B cell (primary cell): Measurements from ENCODE around the gene ALPK3. TPM values are rescaled to one million over a fixed set of nuclear protein-coding genes. Genes with fewer than 3 reads are reported as not detected.

ENCODE experiments used
- ATAC-seq: fragments of 200-7000 bp; cut with Tn5 transposase; one replicate; pipeline ENCODE4 v1.10.0; 2021; ENCODE audit warnings: low read depth, mild to moderate bottlenecking, moderate number of reproducible peaks, moderate library complexity
- CTCF ChIA-PET: fragments of 350-600 bp; sonication (Branson Sonifier 250); formaldehyde crosslinking; loops from one replicate; lab custom pipeline; 2021; ENCODE audit warnings: antibody characterized with exemption, inconsistent platforms; lab: Charles Lee
- POLR2A ChIA-PET: fragments of 350-600 bp; sonication (Branson Sonifier 250); formaldehyde crosslinking; loops from one replicate; lab custom pipeline; 2021; ENCODE audit warnings: antibody characterized with exemption; lab: Charles Lee
- DNase-seq: peaks from one replicate; pipeline ENCODE4 v3.0.0; 2013
- H2AFZ ChIP-seq: 2 replicates; pipeline ENCODE4 v1.6.1; 2012; ENCODE audit warnings: mild to moderate bottlenecking, low read depth, low read length; ENCODE audit not compliant: insufficient read depth, poor library complexity, severe bottlenecking
- H3K27ac ChIP-seq, 2 donors: 1 replicate in 1 of 2; 2 replicates in 1 of 2; pipeline ENCODE4 v1.5.1; 2012 to 2013; ENCODE audit warnings: low read length in 2 of 2, mild to moderate bottlenecking in 2 of 2, moderate library complexity in 1 of 2
- H3K27me3 ChIP-seq, 4 experiments: fragments of 200-600 bp in 1 of 4; sonication (generic) in 1 of 4; replicated peaks in 1 of 4; 1 replicate in 2 of 4; 2 replicates in 2 of 4; pipeline versions ENCODE4 v1.6.1 to v1.7.0; 2013 to 2016; ENCODE audit warnings: low read length in 3 of 4, mild to moderate bottlenecking in 2 of 4, mixed read lengths in 1 of 4, moderate library complexity in 1 of 4; ENCODE audit not compliant: insufficient read depth in 4 of 4, control insufficient read depth in 3 of 4; ENCODE audit errors: control extremely low read depth in 1 of 4
- H3K36me3 ChIP-seq, 2 experiments: replicated peaks in 1 of 2; 1 replicate in 1 of 2; 2 replicates in 1 of 2; pipeline versions ENCODE4 v1.6.1 to v1.7.1; 2013; ENCODE audit warnings: low read length in 1 of 2; ENCODE audit not compliant: insufficient read depth in 2 of 2, control insufficient read depth in 1 of 2; ENCODE audit errors: control extremely low read depth in 1 of 2, extremely low read depth in 1 of 2
- H3K4me1 ChIP-seq, 2 donors: fragments of 200-600 bp in 1 of 2; sonication (generic) in 1 of 2; 1 replicate in 1 of 2; 2 replicates in 1 of 2; pipeline versions ENCODE4 v1.5.1 to v1.6.1; 2013 to 2017; ENCODE audit warnings: low read length in 2 of 2; ENCODE audit not compliant: control insufficient read depth in 2 of 2, insufficient read depth in 2 of 2
- H3K4me2 ChIP-seq: replicated peaks from 2 replicates; pipeline ENCODE3; 2012; ENCODE audit warnings: mild to moderate bottlenecking, low read depth, low read length; ENCODE audit not compliant: poor library complexity, severe bottlenecking
- H3K4me3 ChIP-seq, 5 experiments: fragments of 200-600 bp in 1 of 5; sonication (generic) in 1 of 5; 1 replicate in 3 of 5; 2 replicates in 2 of 5; pipeline versions ENCODE4 v1.5.1 to v1.7.0; 2011 to 2016; ENCODE audit warnings: low read length in 4 of 5, mild to moderate bottlenecking in 4 of 5, low read depth in 2 of 5, control low read depth in 1 of 5, moderate library complexity in 1 of 5; ENCODE audit not compliant: insufficient read depth in 1 of 5; ENCODE audit errors: control extremely low read depth in 1 of 5, extremely low read depth in 1 of 5
- H3K79me2 ChIP-seq: fragments of 200-600 bp; sonication (generic); one replicate; pipeline ENCODE4 v1.6.0; 2016; ENCODE audit warnings: low read length; ENCODE audit not compliant: control insufficient read depth, insufficient read depth
- H3K9ac ChIP-seq: fragments of 200-600 bp; sonication (generic); 2 replicates; pipeline ENCODE4 v1.6.1; 2017; ENCODE audit warnings: mild to moderate bottlenecking, low read length, moderate library complexity
- H3K9me3 ChIP-seq, 3 donors: one replicate each; pipeline versions ENCODE4 v1.6.1 to v1.7.1; 2013; ENCODE audit warnings: low read length in 2 of 3; ENCODE audit not compliant: control insufficient read depth in 2 of 3, insufficient read depth in 1 of 3; ENCODE audit errors: control extremely low read depth in 1 of 3
- H4K20me1 ChIP-seq: 2 replicates; pipeline ENCODE4 v1.6.0; 2012; ENCODE audit warnings: mild to moderate bottlenecking, low read length; ENCODE audit not compliant: insufficient read depth, control insufficient read depth, poor library complexity, severe bottlenecking
- H3K27ac Mint-ChIP-seq: one replicate; pipeline ENCODE4 v1.8.0; 2021; ENCODE audit warnings: mixed read lengths
- H3K27me3 Mint-ChIP-seq: one replicate; pipeline ENCODE4 v1.8.0; 2021; ENCODE audit warnings: mixed read lengths
- H3K4me1 Mint-ChIP-seq: one replicate; pipeline ENCODE4 v1.8.0; 2021; ENCODE audit warnings: mixed read lengths
- H3K4me3 Mint-ChIP-seq: one replicate; pipeline ENCODE4 v1.8.0; 2021; ENCODE audit warnings: mixed read lengths
- H3K9me3 Mint-ChIP-seq: one replicate; pipeline ENCODE4 v1.8.0; 2022; ENCODE audit warnings: mixed read lengths; ENCODE audit not compliant: insufficient read depth
- EZH2 ChIP-seq: IDR thresholded peaks from 2 replicates; pipeline ENCODE4 v1.6.1; 2012; ENCODE audit warnings: borderline replicate concordance, low read depth, mild to moderate bottlenecking, moderate library complexity, low read length; ENCODE audit not compliant: insufficient read depth, poor library complexity, severe bottlenecking
- WGBS: methylation state at CpG from one replicate; pipeline ENCODE4 v1.1.5; 2013; ENCODE audit warnings: missing lambda C conversion rate; ENCODE audit not compliant: insufficient coverage; 5-methylcytosine and 5-hydroxymethylcytosine counted together
- intact Hi-C: fragments of 100-400 bp; cut with micrococcal nuclease; formaldehyde crosslinking; loops from one replicate; pipeline ENCODE4 v1.10.0; 2022
- polyA plus RNA-seq: library from polyadenylated mRNA; depleted of rRNA; stranded (reverse); fragments of >200 nt; gene quantifications from 2 replicates; pipeline ENCODE4 v1.2.3, GENCODE V29; 2012
- total RNA-seq, 2 donors: library from RNA; stranded (reverse); fragments of 120-200 nt in 1 of 2; gene quantifications; 1 replicate in 1 of 2; 2 replicates in 1 of 2; pipeline versions ENCODE4 v1.2.3 to v1.2.4, GENCODE V29; 2013 to 2022
- TF ChIP-seq, protein P1 (sequence below): fragments of 200-600 bp; IDR thresholded peaks from one replicate; pipeline ENCODE4 v1.8.0; 2022; ENCODE audit warnings: antibody characterized with exemption, mild to moderate bottlenecking

ALPK3 gene
- total and polyA plus RNA-seq, 2 donors (not counting 1 experiment from before 2014, with no cell fraction given) = 0.07 to 0.15 TPM

GRCh38 chr15:84890670-84891162 lies 73.6 kb downstream of the ALPK3 start:
- WGBS = 96% methylated on average over 4 of the region's 5 CpGs
- POLR2A ChIA-PET = no interaction called here
- no peak overlapping the region for H3K9ac ChIP-seq
- H2AFZ ChIP-seq = no peak overlapping the region
- H3K4me3 Mint-ChIP-seq = no peak overlapping the region
- H3K27ac ChIP-seq = no peak overlapping the region
- DNase-seq (no peak), ATAC-seq (no peak)
- no peaks in the 10 kb centered on the region for H3K79me2 ChIP-seq
- no peaks in the 10 kb centered on the region for H3K9me3 Mint-ChIP-seq
- no peak for TF ChIP-seq EZH2
- TF ChIP-seq, protein P1, sequence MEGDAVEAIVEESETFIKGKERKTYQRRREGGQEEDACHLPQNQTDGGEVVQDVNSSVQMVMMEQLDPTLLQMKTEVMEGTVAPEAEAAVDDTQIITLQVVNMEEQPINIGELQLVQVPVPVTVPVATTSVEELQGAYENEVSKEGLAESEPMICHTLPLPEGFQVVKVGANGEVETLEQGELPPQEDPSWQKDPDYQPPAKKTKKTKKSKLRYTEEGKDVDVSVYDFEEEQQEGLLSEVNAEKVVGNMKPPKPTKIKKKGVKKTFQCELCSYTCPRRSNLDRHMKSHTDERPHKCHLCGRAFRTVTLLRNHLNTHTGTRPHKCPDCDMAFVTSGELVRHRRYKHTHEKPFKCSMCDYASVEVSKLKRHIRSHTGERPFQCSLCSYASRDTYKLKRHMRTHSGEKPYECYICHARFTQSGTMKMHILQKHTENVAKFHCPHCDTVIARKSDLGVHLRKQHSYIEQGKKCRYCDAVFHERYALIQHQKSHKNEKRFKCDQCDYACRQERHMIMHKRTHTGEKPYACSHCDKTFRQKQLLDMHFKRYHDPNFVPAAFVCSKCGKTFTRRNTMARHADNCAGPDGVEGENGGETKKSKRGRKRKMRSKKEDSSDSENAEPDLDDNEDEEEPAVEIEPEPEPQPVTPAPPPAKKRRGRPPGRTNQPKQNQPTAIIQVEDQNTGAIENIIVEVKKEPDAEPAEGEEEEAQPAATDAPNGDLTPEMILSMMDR = no peak
- intact Hi-C loops = no loop called here
- H3K4me2 ChIP-seq = no peak overlapping the region
- CTCF ChIA-PET = no interaction called here
- no peaks in the 10 kb centered on the region for H3K4me1 Mint-ChIP-seq
- H3K27ac Mint-ChIP-seq = no peak overlapping the region
- H3K9me3 ChIP-seq = no peaks in the 10 kb centered on the region
- no peaks in the 10 kb centered on the region for H3K4me1 ChIP-seq
- no peaks in the 10 kb centered on the region for H3K36me3 ChIP-seq
- H4K20me1 ChIP-seq = no peaks in the 10 kb centered on the region
- peaks cover 19% of the 10 kb centered on the region for H3K27me3 Mint-ChIP-seq
- no peak overlapping the region for H3K4me3 ChIP-seq
- peaks cover 0 to 6% (median 2%) of the 10 kb centered on the region in 4 experiments for H3K27me3 ChIP-seq

- no peak overlapping the region for H2AFZ ChIP-seq
- Mint-ChIP-seq H3K27ac (no peak overlapping the region), H3K9me3 (no peaks in the 10 kb centered on the region), H3K4me3 (no peak overlapping the region), H3K4me1 (no peaks in the 10 kb centered on the region), H3K27me3 (peaks cover 24% of the 10 kb centered on the region)
- H3K9ac ChIP-seq = no peak overlapping the region
- no peak overlapping the region for H3K27ac ChIP-seq
- no peaks in the 10 kb centered on the region for H4K20me1 ChIP-seq
- H3K4me3 ChIP-seq = no peak overlapping the region
- TF ChIP-seq, protein P1 = no peak
- TF ChIP-seq EZH2 = no peak
- DNase-seq (no peak), ATAC-seq (no peak)
- ChIA-PET POLR2A (no interaction called here), CTCF (no interaction called here)
- H3K36me3 ChIP-seq = no peaks in the 10 kb centered on the region
- no peaks in the 10 kb centered on the region for H3K79me2 ChIP-seq
- H3K9me3 ChIP-seq = no peaks in the 10 kb centered on the region
- no peak overlapping the region for H3K4me2 ChIP-seq
- H3K4me1 ChIP-seq = no peaks in the 10 kb centered on the region
- intact Hi-C loops = no loop called here
- H3K27me3 ChIP-seq = peaks cover 0 to 6% (median 2%) of the 10 kb centered on the region in 4 experiments
- WGBS = 90% methylated on average over 6 of the region's 6 CpGs
Measured at GRCh38 chr15:84891339-84891738, 74.2 kb downstream of the ALPK3 start.
